ENCODE data around the gene DVL2.

DVL2 gene

GRCh38 chr17:7280519-7281073 lies 46.3 kb upstream of the DVL2 start:
- H3K4me3 ChIP-seq (ENCODE audit: low read depth, low read length): peak overlapping the region; percentile 70
- peak; percentile 69 for DNase-seq (ENCODE audit: low read depth)
- TF ChIP-seq, protein P1, sequence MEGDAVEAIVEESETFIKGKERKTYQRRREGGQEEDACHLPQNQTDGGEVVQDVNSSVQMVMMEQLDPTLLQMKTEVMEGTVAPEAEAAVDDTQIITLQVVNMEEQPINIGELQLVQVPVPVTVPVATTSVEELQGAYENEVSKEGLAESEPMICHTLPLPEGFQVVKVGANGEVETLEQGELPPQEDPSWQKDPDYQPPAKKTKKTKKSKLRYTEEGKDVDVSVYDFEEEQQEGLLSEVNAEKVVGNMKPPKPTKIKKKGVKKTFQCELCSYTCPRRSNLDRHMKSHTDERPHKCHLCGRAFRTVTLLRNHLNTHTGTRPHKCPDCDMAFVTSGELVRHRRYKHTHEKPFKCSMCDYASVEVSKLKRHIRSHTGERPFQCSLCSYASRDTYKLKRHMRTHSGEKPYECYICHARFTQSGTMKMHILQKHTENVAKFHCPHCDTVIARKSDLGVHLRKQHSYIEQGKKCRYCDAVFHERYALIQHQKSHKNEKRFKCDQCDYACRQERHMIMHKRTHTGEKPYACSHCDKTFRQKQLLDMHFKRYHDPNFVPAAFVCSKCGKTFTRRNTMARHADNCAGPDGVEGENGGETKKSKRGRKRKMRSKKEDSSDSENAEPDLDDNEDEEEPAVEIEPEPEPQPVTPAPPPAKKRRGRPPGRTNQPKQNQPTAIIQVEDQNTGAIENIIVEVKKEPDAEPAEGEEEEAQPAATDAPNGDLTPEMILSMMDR (IDR thresholded peaks at IDR 0.05; ENCODE audit: control insufficient read depth, extremely low read depth, insufficient read depth): peak; percentile 90

DNA sequence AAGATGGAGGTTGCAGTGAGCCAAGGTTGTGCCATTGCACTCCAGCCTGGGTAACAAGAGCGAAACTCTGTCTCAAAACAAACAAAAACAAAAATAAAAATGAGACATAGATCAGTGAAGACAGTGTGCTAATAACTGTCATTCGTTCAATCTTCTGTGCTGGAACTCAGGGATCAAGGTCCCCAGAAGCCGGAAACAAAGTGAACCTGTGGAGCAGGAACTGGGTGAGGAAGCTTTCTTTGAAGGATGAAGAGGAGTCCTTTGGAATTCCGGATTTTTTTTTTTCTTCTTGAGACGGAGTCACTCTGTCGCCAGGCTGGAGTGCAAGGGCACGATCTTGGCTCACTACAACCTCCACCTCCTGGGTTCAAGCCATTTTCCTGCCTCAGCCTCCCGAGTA lies 45.1 kb upstream of the DVL2 start:
- DNase-seq (ENCODE audit: low read depth): no peak
- TF ChIP-seq, protein P1 (IDR thresholded peaks at IDR 0.05; ENCODE audit: control insufficient read depth, extremely low read depth, insufficient read depth): no peak
- H3K4me3 ChIP-seq (ENCODE audit: low read depth, low read length): no peak overlapping the region

- DNase-seq (ENCODE audit: low read depth): no peak
- no peak overlapping the region for H3K4me3 ChIP-seq (ENCODE audit: low read depth, low read length)
- TF ChIP-seq, protein P1 (IDR thresholded peaks at IDR 0.05; ENCODE audit: control insufficient read depth, extremely low read depth, insufficient read depth): no peak
These were observed 32.5 kb upstream of the DVL2 start for GRCh38 chr17:7266784-7267183.

DNA sequence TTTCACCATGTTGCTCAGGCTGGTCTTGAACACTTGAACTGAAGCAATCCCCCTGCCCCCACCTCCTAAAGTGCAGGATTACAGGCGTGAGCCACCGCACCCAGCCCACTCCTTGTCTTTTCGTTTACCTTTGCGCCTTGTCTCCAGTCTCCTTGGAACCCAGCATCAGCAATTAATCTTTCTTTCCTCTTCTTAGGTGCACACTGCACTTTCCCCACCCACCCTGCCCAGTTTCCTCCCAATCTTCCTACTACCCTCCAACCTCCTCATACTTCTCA lies 29.4 kb upstream of the DVL2 start:
- DNase-seq (ENCODE audit: low read depth): no peak
- peak overlapping the region; percentile 96 for H3K4me3 ChIP-seq (ENCODE audit: low read depth, low read length)

GRCh38 chr17:7262935-7263800 lies 28.9 kb upstream of the DVL2 start:
- TF ChIP-seq, protein P1 (IDR thresholded peaks at IDR 0.05; ENCODE audit: control insufficient read depth, extremely low read depth, insufficient read depth): no peak
- peak; percentile 73 for DNase-seq (ENCODE audit: low read depth)
- H3K4me3 ChIP-seq (ENCODE audit: low read depth, low read length): peak overlapping the region; percentile 96

More for the DNA sequence above, 29.4 kb upstream of the DVL2 start:
- TF ChIP-seq, protein P1 (IDR thresholded peaks at IDR 0.05; ENCODE audit: control insufficient read depth, extremely low read depth, insufficient read depth): no peak

- peak within 1 kb of the TSS; percentile 96 for H3K4me3 ChIP-seq (ENCODE audit: low read depth, low read length)
- DNase-seq (ENCODE audit: low read depth): peak; percentile 87
- TF ChIP-seq, protein P1 (IDR thresholded peaks at IDR 0.05; ENCODE audit: control insufficient read depth, extremely low read depth, insufficient read depth): peak; percentile 57
These were observed 28.0 kb upstream of the DVL2 start, which contains the start of gene CLDN7 for GRCh38 chr17:7262192-7262934. CLDN7 (minus strand) TSS chr17:7262478; CDS start chr17:7262043, 435 bp downstream.

Data from LNCaP clone FGC (cell line).